ENCODE measurements around the gene SLC9A5. TPM values are rescaled to one million over a fixed set of nuclear protein-coding genes. Genes with fewer than 3 reads are reported as not detected.

The SLC9A5 gene
- total and polyA plus RNA-seq, 2 donors (not counting 3 experiments of a cell fraction or from before 2014, with no cell fraction given): 2.7 to 2.8 TPM

DNA sequence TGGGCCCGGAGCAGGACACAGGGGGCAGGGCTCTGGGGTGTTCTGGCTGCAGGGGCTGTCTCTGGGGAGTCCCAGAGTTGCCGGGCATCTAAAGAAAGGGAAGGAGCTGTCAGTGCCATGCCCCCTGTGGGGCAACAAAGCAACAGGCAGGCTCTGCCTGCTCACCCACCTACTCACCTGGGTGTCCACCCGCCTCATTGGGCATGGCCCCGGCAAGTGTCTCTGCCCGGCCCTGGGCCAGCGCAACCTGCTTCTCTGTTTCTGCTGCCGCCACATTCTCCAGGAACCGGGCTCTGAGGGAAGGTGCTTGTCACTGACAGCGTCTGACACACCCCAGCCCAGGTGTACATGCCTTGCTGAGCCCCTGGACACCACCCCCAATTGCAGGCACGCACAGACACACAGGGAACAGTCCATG lies 14.6 kb upstream of the SLC9A5 start:
- Histone ChIP-seq H3K27me3 (ENCODE audit: control insufficient read depth in 2 of 2, insufficient read depth in 2 of 2, low read length in 2 of 2) (no peaks in the 10 kb centered on the region), H3K9ac (replicated peaks; ENCODE audit: extremely low read depth, insufficient read depth, low read length) (no peak overlapping the region), H3K27ac (ENCODE audit: insufficient read depth, low read depth, low read length) (no peak overlapping the region), H3K9me3 (replicated peaks; ENCODE audit: control insufficient read depth, insufficient read depth, low read length) (no peaks in the 10 kb centered on the region), H4K20me1 (replicated peaks; ENCODE audit: control insufficient read depth, extremely low read depth, insufficient read depth, low read length) (no peaks in the 10 kb centered on the region), H3K4me3 (replicated peaks in 1 of 3; ENCODE audit: insufficient read depth in 1 of 3, low read depth in 1 of 3, low read length in 3 of 3) (no peak overlapping the region), H3K4me2 (ENCODE audit: insufficient read depth, low read length) (no peak overlapping the region), H2AFZ (ENCODE audit: low read depth, low read length) (no peak overlapping the region), H3K36me3 (ENCODE audit: control insufficient read depth in 2 of 2, extremely low read depth in 1 of 2, insufficient read depth in 2 of 2, low read length in 2 of 2) (peaks cover 21 to 77% of the 10 kb centered on the region in 2 experiments), H3K79me2 (ENCODE audit: control insufficient read depth, insufficient read depth, low read length) (peaks cover 2% of the 10 kb centered on the region), H3K9me1 (replicated peaks; ENCODE audit: control insufficient read depth, extremely low read depth, insufficient read depth, low read length) (no peaks in the 10 kb centered on the region), H3K4me1 (ENCODE audit: control insufficient read depth, extremely low read depth, insufficient read depth, low read length) (no peaks in the 10 kb centered on the region)
- DNase-seq (ENCODE audit: low read depth, low spot score): no peak
- dilution Hi-C loops (cut with MboI; ENCODE audit: extremely low pct_ligation_motif_present, low sequenced_read_pairs) (no loop called here), intact Hi-C loops (cut with micrococcal nuclease) (no loop called here)
- FAIRE-seq: no peak
- no TSS peak for BruUV-seq (replicated peaks)
- POLR2A ChIA-PET: no interaction called here
- no peak for TF ChIP-seq POLR2A (IDR thresholded peaks at IDR 0.05; ENCODE audit: low read depth, low read length)
- TF ChIP-seq JUN (IDR thresholded peaks at IDR 0.05; ENCODE audit: borderline replicate concordance, insufficient read depth, insufficient read length, low read depth): no peak
- no peak for TF ChIP-seq GATA2 (IDR thresholded peaks at IDR 0.05; ENCODE audit: insufficient read depth, insufficient read length, low read depth, low read length)
- TF ChIP-seq POLR2AphosphoS5 (IDR thresholded peaks at IDR 0.05; ENCODE audit: insufficient read depth, low read depth, low read length): no peak
- no peak for TF ChIP-seq EZH2 (IDR thresholded peaks at IDR 0.05; ENCODE audit: borderline replicate concordance, low read depth, low read length, severe bottlenecking)
- no peak for TF ChIP-seq FOS (IDR thresholded peaks at IDR 0.05; ENCODE audit: borderline replicate concordance, insufficient read depth, low read length)
- no peak for TF ChIP-seq MYC (IDR thresholded peaks at IDR 0.05; ENCODE audit: low read depth, low read length)
- TF ChIP-seq, protein P1, sequence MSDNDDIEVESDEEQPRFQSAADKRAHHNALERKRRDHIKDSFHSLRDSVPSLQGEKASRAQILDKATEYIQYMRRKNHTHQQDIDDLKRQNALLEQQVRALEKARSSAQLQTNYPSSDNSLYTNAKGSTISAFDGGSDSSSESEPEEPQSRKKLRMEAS (IDR thresholded peaks at IDR 0.05; ENCODE audit: insufficient read depth, insufficient read length): no peak
- TF ChIP-seq, protein P2, sequence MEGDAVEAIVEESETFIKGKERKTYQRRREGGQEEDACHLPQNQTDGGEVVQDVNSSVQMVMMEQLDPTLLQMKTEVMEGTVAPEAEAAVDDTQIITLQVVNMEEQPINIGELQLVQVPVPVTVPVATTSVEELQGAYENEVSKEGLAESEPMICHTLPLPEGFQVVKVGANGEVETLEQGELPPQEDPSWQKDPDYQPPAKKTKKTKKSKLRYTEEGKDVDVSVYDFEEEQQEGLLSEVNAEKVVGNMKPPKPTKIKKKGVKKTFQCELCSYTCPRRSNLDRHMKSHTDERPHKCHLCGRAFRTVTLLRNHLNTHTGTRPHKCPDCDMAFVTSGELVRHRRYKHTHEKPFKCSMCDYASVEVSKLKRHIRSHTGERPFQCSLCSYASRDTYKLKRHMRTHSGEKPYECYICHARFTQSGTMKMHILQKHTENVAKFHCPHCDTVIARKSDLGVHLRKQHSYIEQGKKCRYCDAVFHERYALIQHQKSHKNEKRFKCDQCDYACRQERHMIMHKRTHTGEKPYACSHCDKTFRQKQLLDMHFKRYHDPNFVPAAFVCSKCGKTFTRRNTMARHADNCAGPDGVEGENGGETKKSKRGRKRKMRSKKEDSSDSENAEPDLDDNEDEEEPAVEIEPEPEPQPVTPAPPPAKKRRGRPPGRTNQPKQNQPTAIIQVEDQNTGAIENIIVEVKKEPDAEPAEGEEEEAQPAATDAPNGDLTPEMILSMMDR (IDR thresholded peaks at IDR 0.05; ENCODE audit: extremely low read depth in 1 of 2, insufficient read depth in 1 of 2, low read depth in 1 of 2, low read length in 2 of 2): no peak
- CTCF ChIA-PET: interaction anchor here (1.3 to 1.8 kb wide), 2 partner anchors 10 to 166 kb away, joined by 3 to 4 read pairs; no protein-coding TSS in a partner anchor

Measured in endothelial cell of umbilical vein (primary cell).